ENCODE measurements around the gene SURF1. TPM values are rescaled to one million over a fixed set of nuclear protein-coding genes. Genes with fewer than 3 reads are reported as not detected.

Gene SURF1
- total RNA-seq, 1 experiment from 2014 or later = 45.6 TPM

DNA sequence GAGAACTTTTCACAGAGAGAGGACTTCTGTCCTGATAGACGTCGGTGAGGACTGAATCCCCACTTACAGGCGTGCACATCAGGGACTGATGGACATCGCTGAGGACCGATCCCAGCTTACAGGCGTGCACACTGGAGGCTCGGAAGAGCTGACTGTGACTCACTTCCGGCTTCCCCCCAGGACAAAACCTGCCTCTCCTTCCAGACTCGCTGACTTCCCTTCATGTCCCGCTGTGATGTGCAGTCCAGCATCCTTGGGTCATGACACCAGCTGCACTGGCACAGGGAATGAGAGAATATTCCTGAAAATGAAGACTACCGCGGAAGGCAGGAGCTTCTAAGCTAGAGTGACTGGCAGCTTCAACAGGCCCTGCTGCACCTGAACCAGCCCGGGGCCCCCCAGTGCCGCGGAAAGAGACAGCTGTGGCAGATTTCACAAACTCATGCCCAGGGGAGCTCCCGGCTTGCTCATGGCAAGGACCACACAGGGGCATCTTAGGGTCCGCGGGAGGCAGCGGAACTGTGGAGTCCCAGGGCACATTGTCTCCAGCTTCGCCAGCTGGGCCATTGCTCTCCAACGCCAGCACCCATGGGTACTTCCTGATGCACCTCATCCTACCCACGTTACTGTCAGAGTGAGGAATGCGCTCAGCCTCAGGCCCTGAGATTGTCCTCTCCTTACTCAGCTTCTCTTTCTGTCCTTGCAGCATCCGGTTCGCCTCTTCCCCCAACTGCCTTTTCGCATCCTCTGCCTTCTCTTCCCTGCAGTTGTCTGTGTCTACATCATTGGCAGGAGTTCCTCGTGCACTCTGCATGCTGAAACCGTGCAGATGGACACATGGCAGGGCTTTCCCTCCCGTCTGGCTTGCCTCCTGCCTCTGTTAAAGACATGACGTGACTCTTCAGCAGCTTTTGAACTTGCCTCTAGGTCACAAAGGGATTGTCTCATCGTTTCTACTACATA is 49.8 kb downstream of the SURF1 start (continued):
- no peak for TF ChIP-seq TCF7L2 (IDR thresholded peaks at IDR 0.05; ENCODE audit: low read depth, low read length)

DNA sequence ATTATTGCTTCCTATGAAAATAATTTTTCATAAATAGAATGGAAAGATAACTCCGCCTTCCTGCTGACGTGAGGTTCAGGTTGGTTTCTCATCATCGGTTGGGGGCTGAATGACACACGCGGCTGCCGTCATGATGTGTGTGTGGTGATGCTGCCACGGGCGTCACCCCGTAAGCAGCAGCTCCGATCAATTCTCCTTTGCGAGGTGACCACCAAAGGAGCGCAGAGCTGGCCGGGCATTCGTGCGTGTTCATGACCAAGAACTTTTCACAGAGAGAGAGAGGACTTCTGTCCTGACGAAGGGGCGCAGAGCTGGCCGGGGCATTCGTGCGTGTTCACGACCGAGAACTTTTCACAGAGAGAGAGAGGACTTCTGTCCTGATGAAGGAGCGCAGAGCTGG is 50.6 kb downstream of the SURF1 start:
- H3K9me3 ChIP-seq (ENCODE audit: control insufficient read depth, insufficient read depth, low read depth, low read length) = no peaks in the 10 kb centered on the region
- DNase-seq (ENCODE audit: low read depth, low spot score) = no peak
- CTCF ChIA-PET = no interaction called here
- TF ChIP-seq, protein P1, sequence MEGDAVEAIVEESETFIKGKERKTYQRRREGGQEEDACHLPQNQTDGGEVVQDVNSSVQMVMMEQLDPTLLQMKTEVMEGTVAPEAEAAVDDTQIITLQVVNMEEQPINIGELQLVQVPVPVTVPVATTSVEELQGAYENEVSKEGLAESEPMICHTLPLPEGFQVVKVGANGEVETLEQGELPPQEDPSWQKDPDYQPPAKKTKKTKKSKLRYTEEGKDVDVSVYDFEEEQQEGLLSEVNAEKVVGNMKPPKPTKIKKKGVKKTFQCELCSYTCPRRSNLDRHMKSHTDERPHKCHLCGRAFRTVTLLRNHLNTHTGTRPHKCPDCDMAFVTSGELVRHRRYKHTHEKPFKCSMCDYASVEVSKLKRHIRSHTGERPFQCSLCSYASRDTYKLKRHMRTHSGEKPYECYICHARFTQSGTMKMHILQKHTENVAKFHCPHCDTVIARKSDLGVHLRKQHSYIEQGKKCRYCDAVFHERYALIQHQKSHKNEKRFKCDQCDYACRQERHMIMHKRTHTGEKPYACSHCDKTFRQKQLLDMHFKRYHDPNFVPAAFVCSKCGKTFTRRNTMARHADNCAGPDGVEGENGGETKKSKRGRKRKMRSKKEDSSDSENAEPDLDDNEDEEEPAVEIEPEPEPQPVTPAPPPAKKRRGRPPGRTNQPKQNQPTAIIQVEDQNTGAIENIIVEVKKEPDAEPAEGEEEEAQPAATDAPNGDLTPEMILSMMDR (IDR thresholded peaks at IDR 0.05) = no peak
- TF ChIP-seq REST (IDR thresholded peaks at IDR 0.05; ENCODE audit: insufficient read depth in 1 of 2, low read depth in 2 of 2, low read length in 1 of 2) (no peak), SIN3A (IDR thresholded peaks at IDR 0.05; ENCODE audit: borderline replicate concordance, insufficient read depth, low read depth, low read length) (no peak), POLR2AphosphoS5 (IDR thresholded peaks at IDR 0.05; ENCODE audit: low read depth, low read length) (no peak), TCF7L2 (IDR thresholded peaks at IDR 0.05; ENCODE audit: low read depth, low read length) (no peak)
- H3K36me3 ChIP-seq (ENCODE audit: control insufficient read depth, insufficient read depth, low read length) = no peaks in the 10 kb centered on the region
- ATAC-seq = no peak
- H3K27me3 ChIP-seq (ENCODE audit: control insufficient read depth, insufficient read depth, low read length) = no peaks in the 10 kb centered on the region
- no peaks in the 10 kb centered on the region for H3K4me1 ChIP-seq (ENCODE audit: control insufficient read depth, insufficient read depth, low read length)
- intact Hi-C loops (cut with micrococcal nuclease; ENCODE audit: unreplicated experiment) (no loop called here), in situ Hi-C loops (cut with HindIII; ENCODE audit: low pct_unique_long_range_greater_than_20kb, low sequenced_read_pairs) (no loop called here)
- no peak overlapping the region for H3K4me3 ChIP-seq (ENCODE audit: low read depth in 2 of 2, low read length in 2 of 2)
- H3K27ac ChIP-seq (ENCODE audit: low read length) = no peak overlapping the region
- BruUV-seq (replicated peaks) = no TSS peak
- POLR2A ChIA-PET = no interaction called here

DNA sequence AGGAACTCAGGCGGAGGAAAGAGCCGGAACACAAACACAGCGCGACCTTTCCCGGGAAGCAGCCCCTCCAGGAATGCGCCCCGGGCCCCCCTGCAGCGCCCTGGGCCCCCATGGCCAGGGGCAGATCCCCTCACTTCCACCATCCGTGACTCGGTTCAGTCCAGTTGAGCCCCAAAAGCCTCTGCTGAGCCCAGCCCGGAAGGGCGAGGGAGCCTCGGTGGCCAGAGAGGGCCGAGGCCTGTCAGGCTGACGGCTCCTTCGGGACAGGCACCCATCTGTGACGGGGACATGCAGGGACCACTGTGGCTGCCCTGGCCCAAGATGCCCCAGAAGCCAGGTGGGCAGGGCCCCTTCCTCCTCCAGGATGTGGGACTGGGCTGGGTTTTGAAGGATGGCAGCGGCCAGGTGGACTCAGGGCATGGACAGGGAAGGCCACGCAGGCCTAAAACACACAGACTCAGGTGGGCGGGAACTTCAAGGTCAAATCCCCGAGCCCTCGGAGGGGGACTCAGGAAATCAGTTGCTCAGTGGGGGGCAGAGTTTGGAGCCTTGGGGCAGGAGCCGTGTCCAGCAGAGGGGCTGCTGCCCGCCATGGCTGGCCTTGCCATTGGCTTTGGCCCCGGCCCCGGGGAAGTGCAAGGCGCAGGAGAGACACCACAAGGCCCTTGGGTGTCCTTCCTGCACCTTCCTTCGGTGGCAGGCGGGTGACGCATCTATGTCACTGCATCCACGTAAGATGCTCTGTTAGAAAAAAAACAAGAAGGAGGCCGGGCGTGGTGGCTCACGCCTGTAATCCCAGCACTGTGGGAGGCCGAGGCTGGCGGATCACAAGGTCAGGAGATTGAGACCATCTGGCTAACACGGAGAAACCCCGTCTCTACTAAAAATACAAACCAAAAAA is 51.6 kb downstream of the SURF1 start:
- DNase-seq (ENCODE audit: low read depth, low spot score) (no peak), ATAC-seq (no peak)
- CTCF ChIA-PET = no interaction called here
- in situ Hi-C loops (cut with HindIII; ENCODE audit: low pct_unique_long_range_greater_than_20kb, low sequenced_read_pairs) (no loop called here), intact Hi-C loops (cut with micrococcal nuclease; ENCODE audit: unreplicated experiment) (no loop called here)
- no peak overlapping the region for H3K27ac ChIP-seq (ENCODE audit: low read length)
- no peaks in the 10 kb centered on the region for H3K9me3 ChIP-seq (ENCODE audit: control insufficient read depth, insufficient read depth, low read depth, low read length)
- TF ChIP-seq REST (IDR thresholded peaks at IDR 0.05; ENCODE audit: insufficient read depth in 1 of 2, low read depth in 2 of 2, low read length in 1 of 2) (no peak), SIN3A (IDR thresholded peaks at IDR 0.05; ENCODE audit: borderline replicate concordance, insufficient read depth, low read depth, low read length) (no peak), POLR2AphosphoS5 (IDR thresholded peaks at IDR 0.05; ENCODE audit: low read depth, low read length) (no peak), TCF7L2 (IDR thresholded peaks at IDR 0.05; ENCODE audit: low read depth, low read length) (no peak)
- TF ChIP-seq, protein P1 (IDR thresholded peaks at IDR 0.05) = no peak
- no peaks in the 10 kb centered on the region for H3K4me1 ChIP-seq (ENCODE audit: control insufficient read depth, insufficient read depth, low read length)
- POLR2A ChIA-PET = no interaction called here
- no peaks in the 10 kb centered on the region for H3K27me3 ChIP-seq (ENCODE audit: control insufficient read depth, insufficient read depth, low read length)
- no TSS peak for BruUV-seq (replicated peaks)
- H3K4me3 ChIP-seq (ENCODE audit: low read depth in 2 of 2, low read length in 2 of 2) = no peak overlapping the region
- no peaks in the 10 kb centered on the region for H3K36me3 ChIP-seq (ENCODE audit: control insufficient read depth, insufficient read depth, low read length)
